Cerebellar cortex (tissue), 1 donor: ENCODE data around the gene LCLAT1.

Experiments used
- DNase-seq: peaks from one replicate; pipeline ENCODE4 v3.0.0-alpha.2; 2015; ENCODE audit warnings: low spot score

Gene LCLAT1

GRCh38 chr2:30424231-30424630 lies 22.8 kb upstream of the LCLAT1 start:
- no peak for DNase-seq

GRCh38 chr2:30425326-30425725 lies 21.7 kb upstream of the LCLAT1 start:
- no peak for DNase-seq

DNA sequence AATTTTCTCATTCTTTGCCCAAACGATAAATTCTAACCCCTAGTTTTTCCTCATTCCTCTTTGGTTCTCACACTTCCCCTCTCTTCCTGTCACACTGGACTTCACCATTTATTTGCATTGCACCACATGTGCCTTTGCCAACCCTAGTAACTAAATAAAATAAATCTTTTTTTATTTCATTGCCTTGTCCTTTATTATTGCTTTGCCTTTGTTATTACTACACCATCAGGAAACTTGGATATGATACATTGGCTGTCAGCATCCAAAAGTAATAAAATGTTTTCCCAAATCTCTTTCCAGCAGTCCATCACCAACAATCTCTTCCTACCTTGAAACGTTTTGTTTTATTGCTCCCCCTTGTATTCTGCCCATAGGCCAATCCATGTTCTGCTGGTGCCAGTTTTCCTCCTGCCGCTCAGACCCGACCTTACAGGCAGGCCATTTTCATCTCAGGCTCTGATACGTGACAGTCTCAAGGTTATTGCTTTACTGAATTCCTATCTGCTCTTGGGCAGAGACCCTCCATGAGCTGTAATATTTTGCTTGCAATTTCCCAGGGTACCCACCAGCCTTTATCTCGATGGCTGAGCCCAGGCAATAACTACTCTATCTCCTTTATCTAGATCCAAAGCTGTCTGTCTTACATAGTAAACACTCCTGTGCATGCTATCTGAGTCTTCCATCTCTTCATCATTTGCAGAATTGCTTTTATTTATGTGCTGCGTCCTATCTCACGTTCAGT lies 19.3 kb upstream of the LCLAT1 start:
- no peak for DNase-seq

DNA sequence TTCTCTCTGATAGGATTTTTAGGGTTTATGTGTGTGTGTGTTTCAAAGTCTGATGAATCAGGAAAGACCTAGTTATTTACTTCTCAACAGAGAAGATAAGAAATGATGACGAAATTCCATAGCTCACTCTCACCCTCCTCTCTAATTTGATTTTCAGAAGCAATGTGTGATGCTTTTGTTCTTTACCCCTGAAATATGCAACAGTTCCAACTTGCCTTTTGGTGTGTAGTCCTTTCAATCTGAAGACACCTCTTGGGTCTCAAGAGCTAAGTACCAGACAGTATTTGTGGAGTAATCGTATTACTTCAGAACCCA lies 18.7 kb upstream of the LCLAT1 start:
- no peak for DNase-seq

GRCh38 chr2:30428827-30429461 lies 18.1 kb upstream of the LCLAT1 start:
- DNase-seq, result no peak

- DNase-seq, result no peak
Measured at GRCh38 chr2:30433541-30434299, 13.3 kb upstream of the LCLAT1 start.

DNA sequence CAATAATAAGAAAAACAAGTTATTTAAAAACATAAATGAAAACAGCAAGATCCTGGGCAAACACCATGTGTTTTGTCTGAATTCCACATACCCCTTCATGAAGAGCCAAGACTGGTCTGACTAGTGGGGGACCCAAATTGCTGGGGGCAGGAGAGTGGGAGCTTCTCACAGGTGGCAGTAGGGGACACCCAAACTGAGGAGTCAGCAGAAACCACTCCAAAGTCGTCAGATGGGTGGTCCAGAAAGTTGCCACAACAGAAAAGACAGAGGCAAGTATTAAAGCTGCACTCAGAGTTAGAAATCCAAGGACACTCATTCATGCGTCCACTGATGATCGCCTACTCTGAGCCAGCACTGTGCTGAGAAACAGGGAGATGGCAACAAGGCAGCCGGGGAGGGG lies 12.3 kb upstream of the LCLAT1 start:
- no peak for DNase-seq

GRCh38 chr2:30436859-30437435 lies 10.1 kb upstream of the LCLAT1 start:
- DNase-seq, result no peak

DNA sequence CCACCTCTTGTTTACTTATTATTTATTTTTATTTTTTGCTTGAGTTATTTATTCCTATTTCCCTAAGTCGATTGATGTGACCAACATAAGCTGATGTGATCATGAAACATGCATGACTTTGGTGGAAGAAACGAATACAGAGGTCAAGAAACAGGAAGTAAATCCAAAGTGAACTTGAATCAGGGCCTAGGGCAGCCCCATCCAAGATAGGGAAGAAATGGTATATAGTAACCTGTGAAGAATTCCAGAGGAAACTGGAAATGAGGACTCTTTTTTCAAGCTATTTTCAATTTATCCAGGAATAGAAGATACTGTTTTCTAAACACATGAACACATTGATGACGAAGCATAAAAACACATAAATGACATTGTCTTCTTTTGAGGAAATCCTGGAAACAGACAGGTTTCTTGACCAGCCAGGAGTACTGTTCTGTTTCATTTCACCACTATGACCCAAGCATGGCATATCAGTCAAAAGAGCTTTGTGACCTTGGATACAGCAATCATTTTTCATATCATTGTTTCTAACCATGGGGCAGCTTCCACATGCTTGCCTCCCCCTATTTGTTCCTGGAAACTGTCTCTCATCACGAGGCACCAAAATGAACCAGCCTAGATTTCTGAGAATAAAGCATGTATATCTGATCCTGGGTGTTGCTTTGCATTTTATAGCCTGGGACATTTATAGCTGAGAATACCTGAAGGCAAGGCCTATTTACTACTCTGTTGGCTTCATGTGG lies 9.1 kb upstream of the LCLAT1 start:
- no peak for DNase-seq

DNA sequence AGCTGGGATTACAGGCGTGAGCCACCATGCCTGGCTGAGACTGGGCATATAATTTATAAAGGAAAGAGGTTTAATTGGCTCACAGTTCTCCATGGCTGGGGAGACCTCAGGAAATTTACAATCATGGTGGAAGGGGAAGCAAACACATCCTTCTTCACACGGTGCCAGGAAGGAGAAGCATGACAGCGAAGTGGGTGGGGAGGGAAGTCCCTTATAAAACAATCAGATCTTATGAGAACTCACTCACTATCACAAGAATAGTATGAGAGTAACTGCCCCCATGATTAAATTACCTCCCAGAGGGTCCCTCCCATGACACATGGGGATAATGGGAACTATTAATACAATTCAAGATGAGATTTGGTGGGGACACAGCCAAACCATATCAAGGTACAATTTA lies 7.8 kb upstream of the LCLAT1 start:
- DNase-seq, result no peak

- DNase-seq, result no peak
Measured at GRCh38 chr2:30439879-30440278, 7.2 kb upstream of the LCLAT1 start.

GRCh38 chr2:30441023-30441422 lies 6.0 kb upstream of the LCLAT1 start:
- DNase-seq, result no peak

DNA sequence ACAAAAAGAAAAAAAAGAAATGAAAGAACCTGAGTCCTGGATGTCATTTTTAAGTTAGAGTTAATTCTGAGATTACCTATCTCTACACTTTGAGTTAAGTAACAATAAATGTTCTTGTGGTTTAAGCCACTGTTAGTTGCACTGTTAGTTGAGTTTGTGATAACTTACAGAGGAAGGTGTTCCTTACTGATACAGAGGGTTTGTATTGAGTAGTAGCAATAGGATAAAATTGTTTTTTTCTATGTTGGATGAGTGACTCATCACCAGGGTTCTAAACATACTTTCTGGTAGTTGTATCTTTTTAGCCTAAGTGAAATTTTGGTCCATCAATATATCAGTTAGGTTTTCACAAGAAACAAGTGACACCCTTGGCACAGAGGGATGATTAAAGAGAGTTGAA lies 4.0 kb upstream of the LCLAT1 start:
- no peak for DNase-seq

GRCh38 chr2:30444273-30444672 lies 2.8 kb upstream of the LCLAT1 start:
- DNase-seq, result no peak

GRCh38 chr2:30445266-30445821 lies 1.7 kb upstream of the LCLAT1 start:
- DNase-seq, result no peak

DNA sequence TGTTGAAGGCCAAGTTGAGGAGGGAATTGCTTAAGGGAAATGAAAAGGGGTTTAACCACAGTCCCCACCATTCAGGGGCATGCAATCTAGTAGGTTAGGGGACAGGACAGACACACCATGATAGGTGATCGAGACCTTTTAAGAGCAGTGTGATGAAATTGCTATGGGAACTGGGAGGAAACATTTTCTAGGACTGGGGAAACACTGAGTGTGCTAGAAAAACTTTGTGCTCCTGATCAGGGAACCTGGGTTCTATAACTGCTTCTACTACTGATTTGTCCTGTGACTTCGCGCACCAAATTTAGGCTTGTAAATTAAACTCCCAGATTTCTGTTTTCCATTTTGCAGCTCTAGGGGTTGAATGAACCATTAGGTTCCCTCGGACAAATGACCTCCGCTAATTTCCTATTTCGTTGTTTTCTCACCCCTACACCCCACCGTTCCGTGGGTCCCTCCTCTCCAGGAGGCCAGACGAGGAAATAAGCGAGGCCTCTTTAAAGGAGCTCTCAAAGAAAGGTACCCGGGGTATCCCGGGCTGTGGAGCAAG lies 371 bp upstream of the LCLAT1 start:
- peak; percentile 9 for DNase-seq

DNA sequence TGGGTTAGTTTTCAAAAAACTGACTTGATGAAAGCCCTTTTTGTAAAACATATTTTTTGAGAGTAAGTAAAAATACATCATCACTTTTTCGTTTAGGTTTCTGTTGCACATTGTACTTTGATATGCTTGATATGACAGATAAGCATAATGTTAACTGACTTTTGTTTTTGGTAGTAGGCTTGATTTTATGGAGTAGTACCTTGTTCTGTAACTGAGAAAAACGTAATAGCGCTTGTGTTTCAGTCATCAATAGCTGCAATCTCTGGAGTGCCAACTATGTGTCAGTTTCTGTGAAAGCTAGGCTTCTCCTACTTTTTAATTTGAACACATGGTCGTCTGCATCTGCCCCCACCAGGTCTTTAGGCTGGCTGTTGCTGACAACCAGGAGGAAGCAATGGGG lies 1.3 kb downstream of the LCLAT1 start:
- DNase-seq, result peak; percentile 9

- no peak for DNase-seq
Measured at GRCh38 chr2:30448866-30449265, 1.8 kb downstream of the LCLAT1 start.

GRCh38 chr2:30450025-30450424 lies 3.0 kb downstream of the LCLAT1 start:
- no peak for DNase-seq

- no peak for DNase-seq
Measured at GRCh38 chr2:30453498-30453897, 6.5 kb downstream of the LCLAT1 start.

- no peak for DNase-seq
Measured at GRCh38 chr2:30454571-30454970, 7.5 kb downstream of the LCLAT1 start.
